GM12874 (cell line): ENCODE measurements around the gene CACNA1S.

Source experiments
- TF ChIP-seq, protein P1 (sequence below): IDR thresholded peaks from 2 replicates; pipeline ENCODE4 v1.5.1; 2011; ENCODE audit warnings: low read depth, mild to moderate bottlenecking, control low read depth, low read length, moderate library complexity; ENCODE audit not compliant: insufficient read depth

CACNA1S gene

DNA sequence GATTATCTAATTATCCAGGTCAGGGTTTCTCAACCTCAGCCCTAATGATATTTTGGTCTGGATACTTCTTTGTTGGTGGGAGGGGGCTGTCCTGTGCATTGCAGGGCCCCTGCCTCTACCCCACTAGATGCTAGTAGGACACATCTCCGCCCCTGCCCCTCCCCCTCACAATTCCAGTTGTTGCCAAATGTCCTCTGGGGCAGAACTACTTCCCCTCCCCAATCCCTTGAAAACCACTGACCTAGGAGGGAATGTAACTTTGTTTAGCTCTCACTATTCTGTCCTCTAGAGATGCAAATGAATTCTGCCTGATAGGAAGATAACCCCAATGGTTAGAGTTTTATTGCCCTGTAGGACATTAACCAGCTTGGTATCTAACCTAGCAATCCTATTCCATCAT lies 8.1 kb downstream of the CACNA1S start:
- TF ChIP-seq, protein P1, sequence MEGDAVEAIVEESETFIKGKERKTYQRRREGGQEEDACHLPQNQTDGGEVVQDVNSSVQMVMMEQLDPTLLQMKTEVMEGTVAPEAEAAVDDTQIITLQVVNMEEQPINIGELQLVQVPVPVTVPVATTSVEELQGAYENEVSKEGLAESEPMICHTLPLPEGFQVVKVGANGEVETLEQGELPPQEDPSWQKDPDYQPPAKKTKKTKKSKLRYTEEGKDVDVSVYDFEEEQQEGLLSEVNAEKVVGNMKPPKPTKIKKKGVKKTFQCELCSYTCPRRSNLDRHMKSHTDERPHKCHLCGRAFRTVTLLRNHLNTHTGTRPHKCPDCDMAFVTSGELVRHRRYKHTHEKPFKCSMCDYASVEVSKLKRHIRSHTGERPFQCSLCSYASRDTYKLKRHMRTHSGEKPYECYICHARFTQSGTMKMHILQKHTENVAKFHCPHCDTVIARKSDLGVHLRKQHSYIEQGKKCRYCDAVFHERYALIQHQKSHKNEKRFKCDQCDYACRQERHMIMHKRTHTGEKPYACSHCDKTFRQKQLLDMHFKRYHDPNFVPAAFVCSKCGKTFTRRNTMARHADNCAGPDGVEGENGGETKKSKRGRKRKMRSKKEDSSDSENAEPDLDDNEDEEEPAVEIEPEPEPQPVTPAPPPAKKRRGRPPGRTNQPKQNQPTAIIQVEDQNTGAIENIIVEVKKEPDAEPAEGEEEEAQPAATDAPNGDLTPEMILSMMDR: no peak

GRCh38 chr1:201103666-201104065 lies 8.6 kb downstream of the CACNA1S start:
- TF ChIP-seq, protein P1: no peak

- TF ChIP-seq, protein P1: no peak
Observed at GRCh38 chr1:201100169-201100930, 11.9 kb downstream of the CACNA1S start.

DNA sequence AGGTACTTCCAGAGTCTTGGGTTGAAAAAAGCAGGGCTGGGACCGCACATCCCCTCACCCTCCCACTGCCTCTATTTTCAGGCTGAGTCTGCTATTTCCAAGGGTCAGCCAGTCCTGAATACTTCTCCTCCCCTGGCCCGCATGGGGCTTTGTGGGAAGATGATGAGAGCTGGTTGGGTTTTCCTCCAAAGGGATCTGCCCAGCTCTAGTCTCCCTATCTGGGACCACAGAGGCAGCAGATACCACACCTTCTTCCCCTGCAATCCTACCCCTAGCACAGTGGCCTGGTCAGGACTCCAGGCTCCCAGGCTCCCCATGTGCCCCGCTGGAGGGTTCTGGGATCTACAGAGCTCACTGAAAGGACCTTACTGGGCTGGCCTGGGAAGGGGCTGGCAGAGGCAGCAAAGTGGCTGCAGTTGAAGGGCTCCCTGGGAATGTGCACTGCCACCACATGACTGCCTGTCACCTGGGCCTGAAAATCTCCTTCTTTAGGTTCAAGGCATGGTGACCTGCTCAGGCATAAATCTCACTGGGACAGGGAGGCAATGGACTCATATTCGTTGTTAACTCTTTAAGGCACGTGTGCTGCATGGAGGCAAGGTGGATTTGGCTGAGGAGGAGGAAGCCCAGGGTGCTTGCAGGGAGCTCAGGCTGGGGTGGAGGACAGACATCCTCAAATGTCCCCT lies 13.1 kb downstream of the CACNA1S start:
- TF ChIP-seq, protein P1: no peak

- TF ChIP-seq, protein P1: no peak
Observed at GRCh38 chr1:201096977-201097856, 15.0 kb downstream of the CACNA1S start.

GRCh38 chr1:201096041-201096461 lies 16.2 kb downstream of the CACNA1S start:
- TF ChIP-seq, protein P1: no peak

DNA sequence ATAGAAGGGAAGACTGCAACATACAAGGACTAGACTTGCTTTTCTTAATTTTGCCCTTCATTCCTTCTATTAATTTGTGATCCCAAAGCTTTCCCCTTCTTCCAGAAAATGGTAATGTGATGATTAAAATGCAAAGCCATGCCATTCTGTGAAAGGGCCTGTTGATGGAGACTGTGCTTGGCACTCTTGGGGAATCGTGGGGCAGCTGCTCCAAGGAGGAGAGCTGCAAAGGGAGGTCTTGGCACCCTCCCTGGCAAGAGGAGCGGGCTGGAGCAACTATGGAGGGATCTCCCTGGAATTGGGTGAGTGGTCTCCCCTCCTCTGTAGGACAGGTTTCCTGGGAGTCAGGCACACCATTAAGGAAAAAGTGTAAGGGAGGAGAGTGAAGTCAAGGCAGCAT lies 16.6 kb downstream of the CACNA1S start:
- TF ChIP-seq, protein P1: no peak
